Stimulated activated CD8-positive, alpha-beta memory T cell treated with anti-CD3 and anti-CD28 coated beads, Interleukin-15, amount 100 ng/mL, for 24 hours (primary cell): ENCODE data around the gene TTC28.

Experiments used
- DNase-seq: peaks from one replicate; pipeline ENCODE4 v3.0.0-alpha.2; 2020; ENCODE audit warnings: low read depth

The TTC28 gene

GRCh38 chr22:28002863-28003565, 676.6 kb downstream of the TTC28 start:
- no peak for DNase-seq

GRCh38 chr22:28002181-28002700, 677.4 kb downstream of the TTC28 start:
- no peak for DNase-seq

GRCh38 chr22:28001171-28001835, 678.3 kb downstream of the TTC28 start:
- DNase-seq: no peak

- DNase-seq: no peak
Measured at GRCh38 chr22:28000361-28000760, 679.3 kb downstream of the TTC28 start.

- no peak for DNase-seq
Measured at GRCh38 chr22:27999876-28000275, 679.8 kb downstream of the TTC28 start.

- DNase-seq: no peak
Measured at GRCh38 chr22:27998511-27999410, 680.9 kb downstream of the TTC28 start.

- no peak for DNase-seq
Measured at GRCh38 chr22:27997538-27997937, 682.1 kb downstream of the TTC28 start.

- DNase-seq: no peak
Measured at GRCh38 chr22:27996981-27997380, 682.7 kb downstream of the TTC28 start.

GRCh38 chr22:27996529-27996925, 683.1 kb downstream of the TTC28 start:
- DNase-seq: no peak

GRCh38 chr22:27995801-27996528, 683.7 kb downstream of the TTC28 start:
- no peak for DNase-seq

- no peak for DNase-seq
Measured at GRCh38 chr22:27994481-27995331, 684.9 kb downstream of the TTC28 start.

GRCh38 chr22:27993774-27994350, 685.8 kb downstream of the TTC28 start:
- no peak for DNase-seq

GRCh38 chr22:27993201-27993635, 686.4 kb downstream of the TTC28 start:
- DNase-seq: no peak

- DNase-seq: no peak
Measured at GRCh38 chr22:27992294-27993165, 687.1 kb downstream of the TTC28 start.

GRCh38 chr22:27991586-27992293, 687.9 kb downstream of the TTC28 start:
- DNase-seq: no peak

- no peak for DNase-seq
Measured at GRCh38 chr22:27990879-27991278, 688.8 kb downstream of the TTC28 start.

GRCh38 chr22:27990451-27990840, 689.2 kb downstream of the TTC28 start:
- DNase-seq: no peak

GRCh38 chr22:27989758-27990450, 689.7 kb downstream of the TTC28 start:
- DNase-seq: no peak
